ENCODE measurements around the gene CMAS.

GRCh38 chr12:22046968-22047390 is 961 bp downstream of the CMAS start:
- TF ChIP-seq CTCF (conservative IDR thresholded peaks at IDR 0.05; ENCODE audit: low read depth, low read length) (no peak), EZH2 (IDR thresholded peaks at IDR 0.05; ENCODE audit: borderline replicate concordance, low read depth, low read length, poor library complexity, severe bottlenecking) (no peak)
